GM11168 (cell line): ENCODE data around the gene HDAC11.
"Not testable (repeated sequence)": the region's sequence is repeated elsewhere in the genome, so short reads cannot be mapped to it uniquely, and the experiment has no call there.

Source experiments
- in situ Hi-C: fragments of 300-500 bp; cut with MboI; formaldehyde crosslinking; loops from one replicate; pipeline ENCODE4 v1.12.0; 2022; ENCODE audit warnings: low sequenced_read_pairs; ENCODE audit not compliant: unreplicated experiment

The HDAC11 gene

GRCh38 chr3:13479582-13480339 is at the start of gene HDAC11:
Gene HDAC11, plus strand, starts transcription at chr3:13480306. Its CDS starts 42 bp downstream, at chr3:13480348.
- in situ Hi-C loops: no loop called here

GRCh38 chr3:13430411-13430875 is 49.7 kb upstream of the HDAC11 start:
- in situ Hi-C loops: not testable (repeated sequence)

GRCh38 chr3:13432093-13432492 is 48.0 kb upstream of the HDAC11 start:
- in situ Hi-C loops: no loop called here

- in situ Hi-C loops: no loop called here
Observed at GRCh38 chr3:13433912-13434311, 46.2 kb upstream of the HDAC11 start.

GRCh38 chr3:13436213-13436612 is 43.9 kb upstream of the HDAC11 start:
- in situ Hi-C loops: not testable (repeated sequence)

- in situ Hi-C loops: no loop called here
Observed at GRCh38 chr3:13440204-13440817, 39.8 kb upstream of the HDAC11 start.

GRCh38 chr3:13442882-13443281 is 37.2 kb upstream of the HDAC11 start:
- in situ Hi-C loops: not testable (repeated sequence)

- in situ Hi-C loops: loop anchor here (5.0 to 10.0 kb wide), 2 partner anchors 64 to 366 kb away; no protein-coding TSS in a partner anchor
Observed at GRCh38 chr3:13451301-13451673, 28.8 kb upstream of the HDAC11 start.

- in situ Hi-C loops: loop anchor here (5.0 to 10.0 kb wide), 2 partner anchors 65 to 368 kb away; no protein-coding TSS in a partner anchor
Observed at GRCh38 chr3:13452490-13453335, 27.4 kb upstream of the HDAC11 start.

- in situ Hi-C loops: loop anchor here (10.0 kb wide), 1 partner anchor 371 kb away; no protein-coding TSS in a partner anchor
Observed at GRCh38 chr3:13455644-13456043, 24.5 kb upstream of the HDAC11 start.

GRCh38 chr3:13457593-13457992 is 22.5 kb upstream of the HDAC11 start:
- in situ Hi-C loops: loop anchor here (10.0 kb wide), 1 partner anchor 373 kb away; no protein-coding TSS in a partner anchor

GRCh38 chr3:13459605-13460340 is 20.3 kb upstream of the HDAC11 start:
- in situ Hi-C loops: loop anchor here (10.0 kb wide), 1 partner anchor 375 kb away; no protein-coding TSS in a partner anchor

GRCh38 chr3:13460341-13460736 is 19.8 kb upstream of the HDAC11 start:
- in situ Hi-C loops: no loop called here

GRCh38 chr3:13461169-13462124 is 18.7 kb upstream of the HDAC11 start:
- in situ Hi-C loops: no loop called here

- in situ Hi-C loops: no loop called here
Observed at GRCh38 chr3:13462125-13462629, 17.9 kb upstream of the HDAC11 start.

- in situ Hi-C loops: no loop called here
Observed at GRCh38 chr3:13462822-13463221, 17.3 kb upstream of the HDAC11 start.

GRCh38 chr3:13463618-13464400 is 16.3 kb upstream of the HDAC11 start:
- in situ Hi-C loops: no loop called here
